DMS153 treated with DMSO at 0.1 percent for 48 hours (cell line): ENCODE results near the gene SLC44A3.

Experiments
- DNase-seq: peaks from one replicate; lab custom pipeline; 2025; ENCODE audit not compliant: unreplicated experiment; lab: John Stamatoyannopoulos, UW

SLC44A3 gene

GRCh38 chr1:94819945-94820746 lies at the start of gene SLC44A3:
Gene SLC44A3, plus strand, starts transcription at chr1:94820357. Its CDS starts 95 bp downstream, at chr1:94820452.
- no peak for DNase-seq

DNA sequence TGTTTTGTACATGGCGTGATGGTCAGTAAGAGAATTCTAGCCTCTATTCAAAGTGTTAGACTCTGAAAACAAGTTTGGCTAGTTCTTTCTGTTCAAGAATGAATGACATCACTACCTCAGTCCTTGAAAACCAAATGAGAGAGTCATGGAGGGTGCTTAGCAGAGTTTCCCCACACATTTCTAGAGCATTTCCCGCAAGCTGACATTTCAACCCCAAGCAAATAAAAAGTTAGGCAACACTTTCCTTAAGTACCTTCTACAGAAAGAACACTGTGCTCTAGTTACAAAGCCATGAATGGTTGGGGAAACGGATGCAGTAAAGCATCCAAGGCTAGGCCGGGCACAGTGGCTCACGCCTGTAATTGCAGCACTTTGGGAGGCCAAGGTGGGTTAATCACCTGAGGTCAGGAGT lies 47.9 kb upstream of the SLC44A3 start:
- DNase-seq: no peak

- no peak for DNase-seq
Observed at GRCh38 chr1:94772845-94773244, 47.3 kb upstream of the SLC44A3 start.

- no peak for DNase-seq
Observed at GRCh38 chr1:94773296-94773809, 46.8 kb upstream of the SLC44A3 start.

DNA sequence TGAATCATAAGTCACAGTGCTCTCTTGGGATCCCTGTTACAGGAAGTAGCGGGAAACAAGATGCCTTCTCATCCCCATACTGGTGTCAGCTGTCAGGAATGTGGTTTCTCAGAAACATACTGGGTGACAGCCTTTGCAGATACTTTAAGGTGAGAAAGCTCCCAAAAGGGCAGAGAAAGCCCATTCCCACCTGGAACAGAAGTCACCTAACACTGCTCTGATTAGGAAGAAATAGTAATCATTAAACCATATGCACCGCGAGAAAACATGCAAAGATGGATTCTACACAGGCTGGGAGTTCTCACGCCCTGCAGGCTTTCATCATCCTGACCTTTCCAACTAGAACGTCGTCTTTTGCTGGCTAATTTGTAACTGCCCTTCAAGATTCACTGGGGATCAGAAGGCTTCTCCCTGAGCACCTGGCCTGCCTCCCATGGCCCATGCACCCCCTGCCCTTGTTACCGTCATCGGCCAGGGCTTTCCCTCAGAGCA lies 46.2 kb upstream of the SLC44A3 start:
- no peak for DNase-seq

DNA sequence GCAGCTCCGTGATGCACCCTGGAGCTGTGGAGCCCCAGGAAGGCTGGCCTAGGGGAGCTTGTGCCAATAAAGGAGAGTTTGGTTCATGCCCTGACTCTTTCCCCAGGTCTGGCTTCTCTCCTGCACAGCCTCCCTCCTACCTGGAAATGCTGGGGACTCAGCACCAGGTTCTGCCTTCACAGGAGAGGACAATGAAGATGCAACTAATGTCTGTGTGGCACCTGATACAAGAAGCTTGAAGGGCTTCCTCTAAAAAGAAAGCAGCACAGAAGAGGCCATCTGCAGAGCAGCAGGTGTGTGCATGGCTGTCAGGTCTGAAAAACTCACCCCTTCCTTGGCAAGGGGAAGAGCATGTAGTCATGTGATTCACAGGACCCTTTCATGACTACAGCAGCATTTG lies 43.7 kb upstream of the SLC44A3 start:
- DNase-seq: no peak

- no peak for DNase-seq
Observed at GRCh38 chr1:94777281-94777680, 42.9 kb upstream of the SLC44A3 start.

DNA sequence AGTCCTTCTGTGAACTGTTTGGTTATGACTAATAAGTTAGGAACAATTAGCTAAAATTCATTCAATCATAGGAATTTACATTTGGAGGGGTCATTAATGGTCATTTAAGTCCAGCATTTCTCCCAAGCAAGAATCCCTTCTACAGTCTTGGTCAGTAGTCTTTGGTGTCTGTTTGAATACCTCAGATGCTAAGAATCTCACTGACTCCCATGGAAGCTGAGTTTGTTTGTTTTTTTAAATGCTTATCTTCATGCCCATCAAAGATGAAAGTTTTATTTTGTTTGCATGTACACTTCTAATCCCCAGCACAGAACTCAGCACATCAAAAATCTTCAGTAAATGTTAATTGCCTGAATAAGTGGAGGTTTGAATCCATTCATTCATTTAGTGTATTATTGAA lies 41.3 kb upstream of the SLC44A3 start:
- DNase-seq: no peak

- DNase-seq: no peak
Observed at GRCh38 chr1:94783342-94784189, 36.6 kb upstream of the SLC44A3 start.

DNA sequence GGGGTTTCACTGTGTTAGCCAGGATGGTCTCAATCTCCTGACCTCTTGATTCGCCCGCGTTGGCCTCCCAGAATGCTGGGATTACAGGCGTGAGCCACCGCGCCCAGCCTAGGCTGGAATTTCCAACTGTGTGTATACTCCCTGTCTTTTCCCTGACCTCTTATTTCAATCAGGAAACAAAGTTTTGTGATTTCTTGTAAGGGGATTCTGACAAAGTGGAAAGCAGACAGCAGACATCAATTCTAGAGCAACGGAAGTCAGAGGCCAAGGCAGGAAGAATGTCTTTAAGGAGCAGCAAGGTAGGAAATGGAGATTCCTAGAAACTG lies 36.0 kb upstream of the SLC44A3 start:
- no peak for DNase-seq

GRCh38 chr1:94787691-94788090 lies 32.5 kb upstream of the SLC44A3 start:
- DNase-seq: no peak

- no peak for DNase-seq
Observed at GRCh38 chr1:94790246-94790645, 29.9 kb upstream of the SLC44A3 start.

- no peak for DNase-seq
Observed at GRCh38 chr1:94790670-94791069, 29.5 kb upstream of the SLC44A3 start.

GRCh38 chr1:94792473-94793295 lies 27.5 kb upstream of the SLC44A3 start:
- no peak for DNase-seq

- no peak for DNase-seq
Observed at GRCh38 chr1:94793296-94793656, 26.9 kb upstream of the SLC44A3 start.

- no peak for DNase-seq
Observed at GRCh38 chr1:94795434-94795833, 24.7 kb upstream of the SLC44A3 start.

- no peak for DNase-seq
Observed at GRCh38 chr1:94796266-94796665, 23.9 kb upstream of the SLC44A3 start.

- DNase-seq: no peak
Observed at GRCh38 chr1:94797291-94797690, 22.9 kb upstream of the SLC44A3 start.

- no peak for DNase-seq
Observed at GRCh38 chr1:94798054-94798453, 22.1 kb upstream of the SLC44A3 start.

- DNase-seq: no peak
Observed at GRCh38 chr1:94798462-94798861, 21.7 kb upstream of the SLC44A3 start.

DNA sequence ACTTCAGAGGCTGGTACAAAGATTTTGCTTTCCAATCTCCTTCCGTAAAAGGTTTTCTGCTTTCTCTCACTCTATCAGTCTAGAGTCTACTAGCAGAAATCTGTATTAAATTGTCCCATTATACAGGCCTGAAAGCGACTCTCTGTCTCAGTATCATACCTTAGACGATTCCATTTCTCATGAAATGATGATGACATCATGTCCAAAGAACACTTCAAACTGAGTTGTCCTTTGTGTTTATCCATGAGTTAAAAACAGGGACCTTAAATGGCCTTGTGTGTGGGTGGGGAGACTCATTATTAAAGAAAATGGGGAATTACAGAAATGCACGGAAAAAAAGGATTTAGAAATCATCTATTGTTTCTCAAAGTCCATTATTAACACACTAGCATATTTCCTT lies 21.0 kb upstream of the SLC44A3 start:
- no peak for DNase-seq
